Astrocyte of the cerebellum (primary cell): ENCODE measurements around the gene NES.
A peak's percentile ranks its signal among the peaks of the same experiment; 100 is the strongest.

Experiments used
- DNase-seq: peaks from one replicate; pipeline ENCODE4 v3.0.0-alpha.2; 2011; ENCODE audit warnings: low read depth
- H3K4me3 ChIP-seq: 2 replicates; pipeline ENCODE4 v1.5.1; 2011; ENCODE audit warnings: mild to moderate bottlenecking, low read depth, low read length, moderate library complexity
- in situ Hi-C: cut with HindIII; loops from 2 replicates; pipeline ENCODE4 v1.10.0; 2017; ENCODE audit warnings: low sequenced_read_pairs
- TF ChIP-seq, protein P1 (sequence below): IDR thresholded peaks from 2 replicates; pipeline ENCODE4 v1.5.1; 2012; ENCODE audit warnings: low read length, low read depth, moderate library complexity, mild to moderate bottlenecking; ENCODE audit errors: missing control alignments

NES gene

GRCh38 chr1:156625436-156626078 lies 51.6 kb downstream of the NES start:
- TF ChIP-seq, protein P1, sequence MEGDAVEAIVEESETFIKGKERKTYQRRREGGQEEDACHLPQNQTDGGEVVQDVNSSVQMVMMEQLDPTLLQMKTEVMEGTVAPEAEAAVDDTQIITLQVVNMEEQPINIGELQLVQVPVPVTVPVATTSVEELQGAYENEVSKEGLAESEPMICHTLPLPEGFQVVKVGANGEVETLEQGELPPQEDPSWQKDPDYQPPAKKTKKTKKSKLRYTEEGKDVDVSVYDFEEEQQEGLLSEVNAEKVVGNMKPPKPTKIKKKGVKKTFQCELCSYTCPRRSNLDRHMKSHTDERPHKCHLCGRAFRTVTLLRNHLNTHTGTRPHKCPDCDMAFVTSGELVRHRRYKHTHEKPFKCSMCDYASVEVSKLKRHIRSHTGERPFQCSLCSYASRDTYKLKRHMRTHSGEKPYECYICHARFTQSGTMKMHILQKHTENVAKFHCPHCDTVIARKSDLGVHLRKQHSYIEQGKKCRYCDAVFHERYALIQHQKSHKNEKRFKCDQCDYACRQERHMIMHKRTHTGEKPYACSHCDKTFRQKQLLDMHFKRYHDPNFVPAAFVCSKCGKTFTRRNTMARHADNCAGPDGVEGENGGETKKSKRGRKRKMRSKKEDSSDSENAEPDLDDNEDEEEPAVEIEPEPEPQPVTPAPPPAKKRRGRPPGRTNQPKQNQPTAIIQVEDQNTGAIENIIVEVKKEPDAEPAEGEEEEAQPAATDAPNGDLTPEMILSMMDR = peak; percentile 87
- H3K4me3 ChIP-seq = no peak overlapping the region
- in situ Hi-C loops = no loop called here
- no peak for DNase-seq

- in situ Hi-C loops = no loop called here
- TF ChIP-seq, protein P1 = no peak
- peak overlapping the region; percentile 24 for H3K4me3 ChIP-seq
- DNase-seq = no peak
Measured at GRCh38 chr1:156624814-156625435, 52.3 kb downstream of the NES start.

GRCh38 chr1:156623946-156624813 lies 53.0 kb downstream of the NES start:
- DNase-seq = no peak

GRCh38 chr1:156622581-156623297 lies 54.5 kb downstream of the NES start:
- in situ Hi-C loops = no loop called here
- TF ChIP-seq, protein P1 = no peak
- no peak overlapping the region for H3K4me3 ChIP-seq
- DNase-seq = no peak

More at GRCh38 chr1:156623946-156624813, 53.0 kb downstream of the NES start:
- peak overlapping the region; percentile 24 for H3K4me3 ChIP-seq
- TF ChIP-seq, protein P1 = peak; percentile 41
- in situ Hi-C loops = no loop called here

DNA sequence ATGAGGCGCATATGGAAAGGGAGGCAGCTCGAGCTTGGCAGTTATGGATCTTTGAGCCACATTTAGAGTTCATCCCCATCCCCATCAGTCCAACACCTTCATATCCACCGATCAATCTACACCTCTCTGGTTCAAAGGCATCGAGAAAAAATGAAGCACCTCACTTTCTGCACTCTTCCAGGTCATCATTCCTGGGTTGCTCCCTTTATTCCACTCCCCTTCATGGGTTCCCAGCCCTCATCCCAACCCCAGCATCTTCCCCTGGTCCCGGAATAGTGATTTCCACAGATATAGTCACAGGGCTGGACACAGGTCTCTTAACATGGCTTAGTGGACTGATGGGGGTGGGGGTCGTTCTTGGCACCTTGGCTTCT lies 57.6 kb downstream of the NES start:
- H3K4me3 ChIP-seq = no peak overlapping the region
- in situ Hi-C loops = no loop called here
- no peak for DNase-seq
- TF ChIP-seq, protein P1 = no peak
